Natural killer cell (primary cell): ENCODE results near the gene UPK3A. TPM values are rescaled to one million over a fixed set of nuclear protein-coding genes. Genes with fewer than 3 reads are reported as not detected.
"Not testable (repeated sequence)": the region's sequence is repeated elsewhere in the genome, so short reads cannot be mapped to it uniquely, and the experiment has no call there.

Experiments used
- ATAC-seq, 3 donors: fragments of 150-1000 bp in 2 of 3; fragments of 200-7000 bp in 1 of 3; cut with Tn5 transposase; 1 replicate in 1 of 3; 2 replicates in 2 of 3; pipeline ENCODE4 v1.10.0; 2021; ENCODE audit warnings: mild to moderate bottlenecking in 2 of 3, moderate library complexity in 2 of 3
- DNase-seq, 2 donors: peaks; one replicate each; pipeline versions ENCODE4 v3.0.0 to v3.0.0-alpha.2; 2013 to 2021; ENCODE audit warnings: mixed read lengths in 1 of 2
- H3K27ac ChIP-seq: one replicate; pipeline ENCODE4 v1.5.1; 2013; ENCODE audit warnings: mild to moderate bottlenecking, low read length
- H3K27me3 ChIP-seq: one replicate; pipeline ENCODE4 v1.6.1; 2013; ENCODE audit warnings: low read length; ENCODE audit not compliant: control insufficient read depth, insufficient read depth
- H3K36me3 ChIP-seq: one replicate; pipeline ENCODE4 v1.6.1; 2013; ENCODE audit warnings: low read length; ENCODE audit not compliant: control insufficient read depth, insufficient read depth
- H3K4me1 ChIP-seq: one replicate; pipeline ENCODE4 v1.6.1; 2013; ENCODE audit warnings: low read length; ENCODE audit not compliant: control insufficient read depth, insufficient read depth
- H3K4me3 ChIP-seq: one replicate; pipeline ENCODE4 v1.5.1; 2013; ENCODE audit warnings: low read length
- H3K9me3 ChIP-seq: one replicate; pipeline ENCODE4 v1.6.1; 2013; ENCODE audit warnings: low read length; ENCODE audit not compliant: control insufficient read depth, insufficient read depth
- H3K27ac Mint-ChIP-seq, 2 donors: one replicate each; pipeline ENCODE4 v1.8.0; 2022; ENCODE audit warnings: mild to moderate bottlenecking in 2 of 2, mixed read lengths in 2 of 2, moderate library complexity in 1 of 2
- H3K27me3 Mint-ChIP-seq, 2 donors: one replicate each; pipeline ENCODE4 v1.8.0; 2022; ENCODE audit warnings: low read depth in 2 of 2, mixed read lengths in 2 of 2
- H3K36me3 Mint-ChIP-seq: one replicate; pipeline ENCODE4 v1.8.0; 2022; ENCODE audit warnings: mixed read lengths
- H3K4me1 Mint-ChIP-seq, 2 donors: one replicate each; pipeline ENCODE4 v1.8.0; 2022; ENCODE audit warnings: mixed read lengths in 2 of 2
- H3K4me3 Mint-ChIP-seq: one replicate; pipeline ENCODE4 v1.8.0; 2022; ENCODE audit warnings: mild to moderate bottlenecking, moderate library complexity, mixed read lengths
- H3K9me3 Mint-ChIP-seq, 2 donors: one replicate each; pipeline ENCODE4 v1.8.0; 2022; ENCODE audit warnings: mixed read lengths in 2 of 2
- WGBS: methylation state at CpG from one replicate; pipeline ENCODE4 v1.1.7; 2013; ENCODE audit warnings: missing lambda C conversion rate; ENCODE audit not compliant: insufficient coverage; 5-methylcytosine and 5-hydroxymethylcytosine counted together
- intact Hi-C: fragments of 100-400 bp; cut with micrococcal nuclease; formaldehyde crosslinking; loops from one replicate; pipeline ENCODE4 v1.14.2; 2022
- total RNA-seq, 4 donors: library from RNA; stranded (reverse); fragments of 120-200 nt in 1 of 4; gene quantifications; one replicate each; pipeline versions ENCODE4 v1.2.3 to v1.2.4, GENCODE V29; 2013 to 2022
- TF ChIP-seq, protein P1 (sequence below): fragments of 200-600 bp; IDR thresholded peaks from one replicate; pipeline ENCODE4 v1.8.0; 2022; ENCODE audit warnings: antibody characterized with exemption

Gene UPK3A
- total RNA-seq, 3 donors from 2014 or later (not counting 1 experiment from before 2014, with no cell fraction given) = 0.49 TPM; not detected in 2

DNA sequence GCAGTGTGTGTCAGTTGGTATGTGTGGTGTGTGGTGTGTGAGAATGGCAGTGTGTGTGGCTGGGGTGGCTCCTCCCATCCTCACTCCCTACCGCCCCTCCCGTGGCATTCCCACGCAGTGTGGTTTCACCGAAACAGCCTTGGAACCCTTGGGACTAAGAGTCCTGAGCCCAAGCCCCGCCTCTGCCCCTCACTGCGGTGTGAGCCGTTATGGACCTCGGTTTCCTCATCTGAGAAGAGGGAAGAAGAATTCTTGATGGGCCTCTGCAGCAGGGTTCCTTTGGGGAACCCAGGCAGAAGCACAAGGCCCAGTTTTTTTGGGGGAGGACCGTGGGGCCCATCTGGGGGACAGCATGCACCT lies 7.2 kb downstream of the UPK3A start:
- ATAC-seq (peak in 1 of 3 donors; percentile 7), DNase-seq (no peak)
- Histone ChIP-seq H3K4me1 (peaks cover 59% of the 10 kb centered on the region), H3K4me3 (no peak overlapping the region), H3K9me3 (no peaks in the 10 kb centered on the region), H3K27ac (no peak overlapping the region), H3K27me3 (peaks cover 3% of the 10 kb centered on the region), H3K36me3 (no peaks in the 10 kb centered on the region)
- Mint-ChIP-seq H3K36me3 (no peaks in the 10 kb centered on the region), H3K27me3 (peaks cover under 1 to 1% of the 10 kb centered on the region in 2 donors), H3K4me3 (no peak overlapping the region), H3K9me3 (no peaks in the 10 kb centered on the region), H3K4me1 (peaks cover 6% of the 10 kb centered on the region in 2 donors), H3K27ac (no peak overlapping the region)
- TF ChIP-seq, protein P1, sequence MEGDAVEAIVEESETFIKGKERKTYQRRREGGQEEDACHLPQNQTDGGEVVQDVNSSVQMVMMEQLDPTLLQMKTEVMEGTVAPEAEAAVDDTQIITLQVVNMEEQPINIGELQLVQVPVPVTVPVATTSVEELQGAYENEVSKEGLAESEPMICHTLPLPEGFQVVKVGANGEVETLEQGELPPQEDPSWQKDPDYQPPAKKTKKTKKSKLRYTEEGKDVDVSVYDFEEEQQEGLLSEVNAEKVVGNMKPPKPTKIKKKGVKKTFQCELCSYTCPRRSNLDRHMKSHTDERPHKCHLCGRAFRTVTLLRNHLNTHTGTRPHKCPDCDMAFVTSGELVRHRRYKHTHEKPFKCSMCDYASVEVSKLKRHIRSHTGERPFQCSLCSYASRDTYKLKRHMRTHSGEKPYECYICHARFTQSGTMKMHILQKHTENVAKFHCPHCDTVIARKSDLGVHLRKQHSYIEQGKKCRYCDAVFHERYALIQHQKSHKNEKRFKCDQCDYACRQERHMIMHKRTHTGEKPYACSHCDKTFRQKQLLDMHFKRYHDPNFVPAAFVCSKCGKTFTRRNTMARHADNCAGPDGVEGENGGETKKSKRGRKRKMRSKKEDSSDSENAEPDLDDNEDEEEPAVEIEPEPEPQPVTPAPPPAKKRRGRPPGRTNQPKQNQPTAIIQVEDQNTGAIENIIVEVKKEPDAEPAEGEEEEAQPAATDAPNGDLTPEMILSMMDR = no peak
- intact Hi-C loops = loop anchor here (1.0 kb wide), 1 partner anchor 27 kb away; no protein-coding TSS in a partner anchor
- 81% methylated on average over 9 of the region's 9 CpGs for WGBS

DNA sequence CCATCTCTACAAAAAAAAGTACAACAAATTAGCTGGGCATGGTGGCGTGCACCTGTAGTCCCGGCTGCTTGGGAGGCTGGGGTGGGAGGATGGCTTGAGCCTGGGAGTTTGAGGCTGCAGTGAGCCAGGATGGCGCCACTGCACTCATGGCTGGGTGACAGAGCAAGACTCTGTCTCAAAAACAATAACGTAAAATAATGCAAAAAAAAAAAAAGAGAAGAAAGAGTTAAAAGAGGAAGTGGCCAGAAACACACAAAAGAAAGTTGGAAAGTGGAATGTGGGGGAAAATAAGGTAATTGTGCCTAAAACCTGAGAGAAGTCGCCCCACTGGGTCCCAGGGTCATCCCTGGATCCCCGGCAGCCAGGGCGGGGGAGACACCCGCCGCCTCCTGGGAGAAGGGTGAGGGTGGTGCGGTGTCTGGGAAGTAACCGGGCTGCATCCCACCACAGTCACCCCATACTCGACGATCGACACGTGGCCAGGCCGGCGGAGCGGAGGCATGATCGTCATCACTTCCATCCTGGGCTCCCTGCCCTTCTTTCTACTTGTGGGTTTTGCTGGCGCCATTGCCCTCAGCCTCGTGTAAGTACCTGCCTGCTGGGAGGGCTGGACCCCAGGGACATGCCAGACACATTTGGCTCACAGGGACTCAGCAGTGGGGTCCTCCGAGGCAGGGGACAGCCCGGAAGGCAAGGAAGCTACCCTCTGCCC lies 8.1 kb downstream of the UPK3A start:
- 62% methylated on average over 23 of the region's 23 CpGs for WGBS
- H3K36me3 Mint-ChIP-seq = no peaks in the 10 kb centered on the region

DNA sequence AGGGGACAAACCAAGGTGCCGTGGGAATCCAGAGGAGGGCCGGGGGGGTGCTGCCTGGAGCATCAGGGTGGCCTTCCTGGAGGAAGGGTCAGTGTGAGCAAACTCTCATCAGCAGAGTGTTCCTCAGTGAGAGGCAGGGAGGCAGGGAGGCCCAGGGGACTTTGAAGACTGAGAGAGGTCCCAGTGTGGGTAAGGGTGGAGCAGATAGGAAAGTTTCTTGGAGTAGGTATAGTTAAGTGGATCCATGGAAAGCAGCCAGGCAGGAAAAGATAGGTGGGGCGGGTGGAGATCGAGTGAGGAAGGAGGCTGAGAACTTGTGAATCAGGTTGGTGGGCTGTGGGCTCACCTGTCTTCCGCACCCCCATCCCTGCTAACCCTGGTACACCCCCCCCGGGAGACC lies 9.3 kb downstream of the UPK3A start:
- Histone ChIP-seq H3K36me3 (no peaks in the 10 kb centered on the region), H3K4me3 (no peak overlapping the region), H3K9me3 (no peaks in the 10 kb centered on the region), H3K4me1 (peaks cover 45% of the 10 kb centered on the region), H3K27me3 (no peaks in the 10 kb centered on the region), H3K27ac (no peak overlapping the region)
- H3K9me3 Mint-ChIP-seq = no peaks in the 10 kb centered on the region
- H3K27me3 Mint-ChIP-seq = peaks cover 0 to 2% of the 10 kb centered on the region in 2 donors
- H3K4me3 Mint-ChIP-seq = no peak overlapping the region
- TF ChIP-seq, protein P1 = no peak
- peaks cover 7% of the 10 kb centered on the region in 2 donors for H3K4me1 Mint-ChIP-seq
- intact Hi-C loops = no loop called here
- no peak overlapping the region for H3K27ac Mint-ChIP-seq
- no peaks in the 10 kb centered on the region for H3K36me3 Mint-ChIP-seq
- ATAC-seq = no peak
- WGBS = 88% methylated on average over 6 of the region's 6 CpGs
- no peak for DNase-seq

More for the DNA sequence above, 8.1 kb downstream of the UPK3A start:
- no peaks in the 10 kb centered on the region for H3K9me3 Mint-ChIP-seq
- DNase-seq = no peak
- no peak for ATAC-seq
- intact Hi-C loops = no loop called here
- no peak overlapping the region for H3K27ac Mint-ChIP-seq
- H3K27me3 ChIP-seq = no peaks in the 10 kb centered on the region
- H3K27ac ChIP-seq = no peak overlapping the region
- peaks cover 54% of the 10 kb centered on the region for H3K4me1 ChIP-seq
- peaks cover 7% of the 10 kb centered on the region in 2 donors for H3K4me1 Mint-ChIP-seq
- H3K4me3 ChIP-seq = no peak overlapping the region
- H3K9me3 ChIP-seq = no peaks in the 10 kb centered on the region
- TF ChIP-seq, protein P1 = no peak
- no peak overlapping the region for H3K4me3 Mint-ChIP-seq
- H3K27me3 Mint-ChIP-seq = no peaks in the 10 kb centered on the region
- H3K36me3 ChIP-seq = no peaks in the 10 kb centered on the region

DNA sequence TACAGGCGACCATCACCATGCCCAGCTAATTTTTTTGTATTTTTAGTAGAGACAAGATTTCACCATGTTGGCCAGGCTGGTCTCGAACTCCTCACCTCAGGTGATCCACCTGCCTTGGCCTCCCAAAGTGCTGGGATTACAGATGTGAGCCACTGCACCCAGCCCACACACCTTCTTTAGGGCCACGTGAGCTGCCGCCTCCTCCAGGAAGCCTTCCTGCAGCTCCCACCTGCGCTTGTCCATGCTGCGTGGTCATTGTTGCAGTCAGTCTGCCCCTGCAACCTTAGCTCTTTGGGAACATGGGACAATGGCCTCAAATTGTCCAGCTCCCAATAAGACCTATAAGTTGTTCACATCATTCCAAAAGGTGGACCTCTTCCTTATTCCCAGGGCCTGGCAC lies 10.3 kb downstream of the UPK3A start:
- H3K27ac Mint-ChIP-seq, DNase-seq, intact Hi-C loops, H3K36me3 ChIP-seq, H3K4me3 Mint-ChIP-seq, H3K9me3 Mint-ChIP-seq, H3K36me3 Mint-ChIP-seq, H3K9me3 ChIP-seq, H3K27ac ChIP-seq, H3K27me3 Mint-ChIP-seq, H3K4me1 Mint-ChIP-seq, H3K27me3 ChIP-seq, H3K4me3 ChIP-seq, ATAC-seq: not testable (repeated sequence)
- H3K4me1 ChIP-seq = peaks cover 38% of the 10 kb centered on the region
- WGBS = 92% methylated on average over 6 of the region's 6 CpGs
